ENCODE data around the gene TMEM179.

DNA sequence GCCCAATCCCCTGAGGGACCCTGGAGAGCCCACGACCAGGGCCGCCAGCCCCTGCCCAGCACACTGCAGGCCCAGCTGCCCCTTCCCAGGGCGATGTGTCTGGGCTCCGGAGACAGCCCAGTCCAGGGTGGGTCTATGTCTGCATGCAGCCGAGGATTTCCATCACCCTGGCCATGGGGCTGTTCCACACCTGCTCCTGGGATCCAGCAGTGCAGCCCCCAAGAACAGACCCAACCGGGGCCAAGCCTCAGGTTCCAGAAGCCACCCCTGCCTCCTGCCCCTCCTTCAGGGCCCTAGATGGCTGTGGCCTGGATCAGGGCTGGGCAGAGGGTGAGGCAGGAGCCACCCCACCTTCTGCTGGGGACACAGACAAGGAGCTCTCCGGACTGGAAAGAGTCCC lies 13.5 kb downstream of the TMEM179 start:
- TF ChIP-seq, protein P1, sequence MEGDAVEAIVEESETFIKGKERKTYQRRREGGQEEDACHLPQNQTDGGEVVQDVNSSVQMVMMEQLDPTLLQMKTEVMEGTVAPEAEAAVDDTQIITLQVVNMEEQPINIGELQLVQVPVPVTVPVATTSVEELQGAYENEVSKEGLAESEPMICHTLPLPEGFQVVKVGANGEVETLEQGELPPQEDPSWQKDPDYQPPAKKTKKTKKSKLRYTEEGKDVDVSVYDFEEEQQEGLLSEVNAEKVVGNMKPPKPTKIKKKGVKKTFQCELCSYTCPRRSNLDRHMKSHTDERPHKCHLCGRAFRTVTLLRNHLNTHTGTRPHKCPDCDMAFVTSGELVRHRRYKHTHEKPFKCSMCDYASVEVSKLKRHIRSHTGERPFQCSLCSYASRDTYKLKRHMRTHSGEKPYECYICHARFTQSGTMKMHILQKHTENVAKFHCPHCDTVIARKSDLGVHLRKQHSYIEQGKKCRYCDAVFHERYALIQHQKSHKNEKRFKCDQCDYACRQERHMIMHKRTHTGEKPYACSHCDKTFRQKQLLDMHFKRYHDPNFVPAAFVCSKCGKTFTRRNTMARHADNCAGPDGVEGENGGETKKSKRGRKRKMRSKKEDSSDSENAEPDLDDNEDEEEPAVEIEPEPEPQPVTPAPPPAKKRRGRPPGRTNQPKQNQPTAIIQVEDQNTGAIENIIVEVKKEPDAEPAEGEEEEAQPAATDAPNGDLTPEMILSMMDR (IDR thresholded peaks at IDR 0.05) = no peak
- TF ChIP-seq POLR2A (IDR thresholded peaks at IDR 0.05) = no peak
